ENCODE measurements around the gene TIGIT. TPM values are rescaled to one million over a fixed set of nuclear protein-coding genes. Genes with fewer than 3 reads are reported as not detected.

TIGIT gene
- total RNA-seq, 1 experiment from 2014 or later = not detected

DNA sequence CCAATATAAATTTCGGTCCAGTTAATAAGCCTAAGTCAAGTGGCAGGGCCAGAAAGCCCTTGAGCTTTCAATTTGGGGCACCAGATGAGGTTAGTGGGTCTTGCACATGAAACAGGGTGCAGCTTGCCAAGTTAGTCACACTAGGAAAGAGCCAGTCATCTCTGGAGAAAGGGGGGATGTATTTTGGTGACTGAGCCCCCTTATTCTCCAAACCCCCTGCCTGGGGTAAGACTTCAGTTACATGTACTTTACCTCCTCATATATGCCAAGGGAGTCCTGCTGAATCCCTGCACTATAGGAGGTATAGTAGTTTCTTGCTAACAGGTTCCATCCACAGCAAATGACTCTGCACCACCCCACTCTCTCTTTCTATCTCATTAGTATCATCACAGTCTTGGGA, 62.7 kb downstream of the TIGIT start:
- Histone ChIP-seq H3K4me3 (ENCODE audit: low read depth, low read length, poor library complexity, severe bottlenecking) (no peak overlapping the region), H3K36me3 (ENCODE audit: insufficient read depth, low read length, poor library complexity, severe bottlenecking) (no peaks in the 10 kb centered on the region), H3K9me3 (ENCODE audit: low read depth, low read length, poor library complexity, severe bottlenecking) (no peaks in the 10 kb centered on the region), H3K4me1 (ENCODE audit: insufficient read depth, low read length, poor library complexity, severe bottlenecking) (peaks cover 20% of the 10 kb centered on the region), H3K27ac (ENCODE audit: low read depth, low read length, poor library complexity, severe bottlenecking) (no peak overlapping the region), H3K27me3 (replicated peaks; ENCODE audit: insufficient read depth, low read depth, low read length, poor library complexity) (no peaks in the 10 kb centered on the region)
- CTCF ChIA-PET = interaction anchor here (0.9 to 1.2 kb wide), 2 partner anchors 22 to 66 kb away, joined by 3 to 4 read pairs; no protein-coding TSS in a partner anchor
- intact Hi-C loops (cut with micrococcal nuclease; ENCODE audit: unreplicated experiment) = no loop called here
- TF ChIP-seq EZH2 (IDR thresholded peaks at IDR 0.05; ENCODE audit: borderline replicate concordance, low read depth, low read length, poor library complexity, severe bottlenecking) = no peak
- TF ChIP-seq, protein P1, sequence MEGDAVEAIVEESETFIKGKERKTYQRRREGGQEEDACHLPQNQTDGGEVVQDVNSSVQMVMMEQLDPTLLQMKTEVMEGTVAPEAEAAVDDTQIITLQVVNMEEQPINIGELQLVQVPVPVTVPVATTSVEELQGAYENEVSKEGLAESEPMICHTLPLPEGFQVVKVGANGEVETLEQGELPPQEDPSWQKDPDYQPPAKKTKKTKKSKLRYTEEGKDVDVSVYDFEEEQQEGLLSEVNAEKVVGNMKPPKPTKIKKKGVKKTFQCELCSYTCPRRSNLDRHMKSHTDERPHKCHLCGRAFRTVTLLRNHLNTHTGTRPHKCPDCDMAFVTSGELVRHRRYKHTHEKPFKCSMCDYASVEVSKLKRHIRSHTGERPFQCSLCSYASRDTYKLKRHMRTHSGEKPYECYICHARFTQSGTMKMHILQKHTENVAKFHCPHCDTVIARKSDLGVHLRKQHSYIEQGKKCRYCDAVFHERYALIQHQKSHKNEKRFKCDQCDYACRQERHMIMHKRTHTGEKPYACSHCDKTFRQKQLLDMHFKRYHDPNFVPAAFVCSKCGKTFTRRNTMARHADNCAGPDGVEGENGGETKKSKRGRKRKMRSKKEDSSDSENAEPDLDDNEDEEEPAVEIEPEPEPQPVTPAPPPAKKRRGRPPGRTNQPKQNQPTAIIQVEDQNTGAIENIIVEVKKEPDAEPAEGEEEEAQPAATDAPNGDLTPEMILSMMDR (conservative IDR thresholded peaks at IDR 0.05; ENCODE audit: low read depth, low read length) = no peak
- no peak for DNase-seq (ENCODE audit: low spot score)
- POLR2A ChIA-PET (ENCODE audit: low non-redundant PET) = interaction anchor here (0.6 kb wide), 1 partner anchor 44 kb away, joined by 4 read pairs; no protein-coding TSS in a partner anchor
- no TSS peak for BruUV-seq (replicated peaks)

Other genes with a start within 250 kb of the TIGIT start
- gene CCDC191, start 237.5 kb upstream of the TIGIT start, total RNA-seq (2021) = 1.1 and 3.2 TPM in 2 replicates
- 49.6 and 62.4 TPM in 2 replicates for gene QTRT2, start 237.3 kb upstream of the TIGIT start, total RNA-seq (2021)
- not detected in 2 replicates for gene DRD3, start 115.0 kb upstream of the TIGIT start, total RNA-seq (2021)
- not detected in 2 replicates for gene ZNF80, start 56.5 kb upstream of the TIGIT start, total RNA-seq (2021)

Measured in A673 (cell line).